A673 (cell line): ENCODE data around the gene TNS1. TPM values are rescaled to one million over a fixed set of nuclear protein-coding genes. Genes with fewer than 3 reads are reported as not detected.
A peak's percentile ranks its signal among the peaks of the same experiment; 100 is the strongest.

Experiments used
- BruUV-seq: library from RNA; stranded (reverse); fragments of 400-500 nt; replicated peaks from 2 replicates; lab custom pipeline; 2021; lab: Mats Ljungman, UMichigan
- CTCF ChIA-PET: fragments of 300-600 bp; sonication (Branson Sonifier 250); formaldehyde crosslinking; loops from one replicate; lab custom pipeline; 2022; ENCODE audit warnings: antibody characterized with exemption; lab: Charles Lee
- POLR2A ChIA-PET: fragments of 300-600 bp; sonication (Branson Sonifier 250); formaldehyde crosslinking; loops from one replicate; lab custom pipeline; 2022; ENCODE audit warnings: antibody characterized with exemption; ENCODE audit not compliant: low non-redundant PET; lab: Charles Lee
- DNase-seq: peaks from one replicate; pipeline ENCODE4 v3.0.0-alpha.2; 2015; ENCODE audit warnings: low spot score
- H3K27ac ChIP-seq: fragments of 200-600 bp; sonication (generic); 2 replicates; pipeline ENCODE4 v1.5.1; 2016; ENCODE audit warnings: mixed run types, low read depth, mild to moderate bottlenecking, mixed read lengths, antibody characterized with exemption, low read length; ENCODE audit not compliant: poor library complexity, severe bottlenecking
- H3K27me3 ChIP-seq: fragments of 200-600 bp; sonication (generic); replicated peaks from 2 replicates; pipeline ENCODE4 v1.6.1; 2017; ENCODE audit warnings: mixed run types, low read depth, mild to moderate bottlenecking, mixed read lengths, antibody characterized with exemption, low read length; ENCODE audit not compliant: insufficient read depth, poor library complexity
- H3K36me3 ChIP-seq: fragments of 200-600 bp; sonication (generic); 2 replicates; pipeline ENCODE4 v1.6.1; 2016; ENCODE audit warnings: mixed run types, mild to moderate bottlenecking, mixed read lengths, antibody characterized with exemption, low read length; ENCODE audit not compliant: insufficient read depth, poor library complexity, severe bottlenecking
- H3K4me1 ChIP-seq: fragments of 200-600 bp; sonication (generic); 2 replicates; pipeline ENCODE4 v1.6.1; 2017; ENCODE audit warnings: mixed run types, mild to moderate bottlenecking, mixed read lengths, antibody characterized with exemption, low read length; ENCODE audit not compliant: insufficient read depth, poor library complexity, severe bottlenecking
- H3K4me3 ChIP-seq: fragments of 200-600 bp; sonication (generic); 2 replicates; pipeline ENCODE4 v1.5.1; 2016; ENCODE audit warnings: low read depth, mixed run types, mild to moderate bottlenecking, mixed read lengths, low read length; ENCODE audit not compliant: poor library complexity, severe bottlenecking
- H3K9me3 ChIP-seq: fragments of 200-600 bp; sonication (generic); 2 replicates; pipeline ENCODE4 v1.6.1; 2016; ENCODE audit warnings: mixed run types, low read depth, mild to moderate bottlenecking, mixed read lengths, antibody characterized with exemption, low read length; ENCODE audit not compliant: poor library complexity, severe bottlenecking
- EZH2 ChIP-seq: fragments of 200-600 bp; sonication (generic); IDR thresholded peaks from 2 replicates; pipeline ENCODE4 v1.6.1; 2017; ENCODE audit warnings: borderline replicate concordance, low read depth, mild to moderate bottlenecking, mixed read lengths, antibody characterized with exemption, low read length; ENCODE audit not compliant: poor library complexity, severe bottlenecking
- intact Hi-C: fragments of 100-400 bp; cut with micrococcal nuclease; formaldehyde crosslinking; loops from one replicate; pipeline ENCODE4 v1.10.0; 2022; ENCODE audit not compliant: unreplicated experiment
- total RNA-seq: library from RNA; stranded (reverse); gene quantifications from 2 replicates; pipeline ENCODE4 v1.2.3, GENCODE V29; 2021
- TF ChIP-seq, protein P1 (sequence below): fragments of 300-800, 200-600 bp; sonication (generic); conservative IDR thresholded peaks from 2 replicates; pipeline ENCODE4 v1.5.1; 2017; ENCODE audit warnings: low read depth, mild to moderate bottlenecking, antibody characterized with exemption, low read length, moderate library complexity, mixed read lengths

The TNS1 gene
- total RNA-seq, 1 experiment from 2014 or later: 99.6 TPM

DNA sequence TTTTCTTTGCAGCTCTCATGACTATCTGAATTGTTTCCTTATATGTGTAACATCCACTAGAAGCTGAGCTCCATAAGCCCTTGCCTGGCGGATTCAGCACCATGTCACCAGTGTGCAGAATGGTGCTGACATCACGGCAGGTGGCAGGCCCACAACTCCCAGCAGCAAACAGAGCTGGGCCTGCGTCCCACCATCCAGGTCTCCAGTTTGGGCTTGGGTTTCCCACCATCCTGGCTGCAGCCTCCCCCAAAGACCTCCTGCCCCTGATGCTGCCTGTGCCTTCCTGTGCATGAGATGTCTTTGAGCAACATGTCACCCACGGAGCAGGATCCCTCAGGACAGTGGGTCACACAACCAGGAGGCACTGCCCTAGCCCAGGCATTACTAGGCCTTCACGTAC is 113.1 kb downstream of the TNS1 start:
- BruUV-seq: no TSS peak
- Histone ChIP-seq H3K27me3 (no peaks in the 10 kb centered on the region), H3K4me1 (no peaks in the 10 kb centered on the region), H3K36me3 (peaks cover 51% of the 10 kb centered on the region), H3K4me3 (no peak overlapping the region), H3K27ac (no peak overlapping the region), H3K9me3 (no peaks in the 10 kb centered on the region)
- ChIA-PET CTCF (no interaction called here), POLR2A (no interaction called here)
- DNase-seq: no peak
- TF ChIP-seq, protein P1, sequence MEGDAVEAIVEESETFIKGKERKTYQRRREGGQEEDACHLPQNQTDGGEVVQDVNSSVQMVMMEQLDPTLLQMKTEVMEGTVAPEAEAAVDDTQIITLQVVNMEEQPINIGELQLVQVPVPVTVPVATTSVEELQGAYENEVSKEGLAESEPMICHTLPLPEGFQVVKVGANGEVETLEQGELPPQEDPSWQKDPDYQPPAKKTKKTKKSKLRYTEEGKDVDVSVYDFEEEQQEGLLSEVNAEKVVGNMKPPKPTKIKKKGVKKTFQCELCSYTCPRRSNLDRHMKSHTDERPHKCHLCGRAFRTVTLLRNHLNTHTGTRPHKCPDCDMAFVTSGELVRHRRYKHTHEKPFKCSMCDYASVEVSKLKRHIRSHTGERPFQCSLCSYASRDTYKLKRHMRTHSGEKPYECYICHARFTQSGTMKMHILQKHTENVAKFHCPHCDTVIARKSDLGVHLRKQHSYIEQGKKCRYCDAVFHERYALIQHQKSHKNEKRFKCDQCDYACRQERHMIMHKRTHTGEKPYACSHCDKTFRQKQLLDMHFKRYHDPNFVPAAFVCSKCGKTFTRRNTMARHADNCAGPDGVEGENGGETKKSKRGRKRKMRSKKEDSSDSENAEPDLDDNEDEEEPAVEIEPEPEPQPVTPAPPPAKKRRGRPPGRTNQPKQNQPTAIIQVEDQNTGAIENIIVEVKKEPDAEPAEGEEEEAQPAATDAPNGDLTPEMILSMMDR: no peak
- TF ChIP-seq EZH2: no peak
- intact Hi-C loops: loop anchor here (5.0 kb wide), 1 partner anchor 98 kb away; no protein-coding TSS in a partner anchor

GRCh38 chr2:217887841-217888701 is 114.7 kb downstream of the TNS1 start:
- ChIA-PET CTCF (no interaction called here), POLR2A (no interaction called here)
- Histone ChIP-seq H3K4me1 (no peaks in the 10 kb centered on the region), H3K36me3 (peaks cover 47% of the 10 kb centered on the region), H3K27me3 (no peaks in the 10 kb centered on the region), H3K27ac (no peak overlapping the region), H3K4me3 (no peak overlapping the region), H3K9me3 (no peaks in the 10 kb centered on the region)
- intact Hi-C loops: loop anchor here (1.0 to 5.0 kb wide), 2 partner anchors 99 kb away; no protein-coding TSS in a partner anchor
- TF ChIP-seq EZH2: no peak
- TF ChIP-seq, protein P1: no peak
- peak; percentile 60 for DNase-seq
- BruUV-seq: no TSS peak

GRCh38 chr2:217886720-217887309 is 116.0 kb downstream of the TNS1 start:
- intact Hi-C loops: loop anchor here (1.0 to 5.0 kb wide), 2 partner anchors 98 to 100 kb away; no protein-coding TSS in a partner anchor
- H3K4me1 ChIP-seq: no peaks in the 10 kb centered on the region
- DNase-seq: peak; percentile 74
- H3K27me3 ChIP-seq: no peaks in the 10 kb centered on the region
- no TSS peak for BruUV-seq
- POLR2A ChIA-PET: no interaction called here
- CTCF ChIA-PET: interaction anchor here (0.6 to 1.1 kb wide), 5 partner anchors 79 to 529 kb away, joined by 3 to 14 read pairs (median 5); no protein-coding TSS in a partner anchor
- H3K27ac ChIP-seq: no peak overlapping the region
- H3K36me3 ChIP-seq: peaks cover 49% of the 10 kb centered on the region
- TF ChIP-seq EZH2: no peak
- TF ChIP-seq, protein P1: peak; percentile 80
- H3K9me3 ChIP-seq: no peaks in the 10 kb centered on the region
- H3K4me3 ChIP-seq: no peak overlapping the region
